IMR-90 (cell line): ENCODE results near the gene MAP1LC3B2. TPM values are rescaled to one million over a fixed set of nuclear protein-coding genes. Genes with fewer than 3 reads are reported as not detected.
A peak's percentile ranks its signal among the peaks of the same experiment; 100 is the strongest.

Experiments used
- ATAC-seq: fragments of 200-7000 bp; cut with Tn5 transposase; 2 replicates; pipeline ENCODE4 v1.9.1; 2020; ENCODE audit warnings: low read depth, mild to moderate bottlenecking, moderate library complexity
- BruUV-seq: library from RNA; stranded (reverse); fragments of 400-500 nt; replicated peaks from 2 replicates; lab custom pipeline; 2021; lab: Mats Ljungman, UMichigan
- CTCF ChIA-PET: fragments of 300-600 bp; formaldehyde crosslinking; extraction: SDS; loops from one replicate; lab custom pipeline; 2021; ENCODE audit warnings: antibody characterized with exemption; lab: Yijun Ruan, JAX
- POLR2A ChIA-PET: fragments of 300-600 bp; sonication (Branson Sonifier 250); formaldehyde crosslinking; loops from one replicate; lab custom pipeline; 2022; ENCODE audit warnings: antibody characterized with exemption; ENCODE audit not compliant: unreplicated experiment; lab: Charles Lee
- DNase-seq: peaks from one replicate; pipeline ENCODE4 v3.0.0; 2013
- H2AFZ ChIP-seq: replicated peaks from 2 replicates; pipeline ENCODE3; 2013; ENCODE audit warnings: low read length, mild to moderate bottlenecking; ENCODE audit not compliant: poor library complexity
- H2AK5ac ChIP-seq: 2 replicates; pipeline ENCODE4 v1.6.1; 2013; ENCODE audit warnings: low read depth, low read length, inconsistent platforms
- H2AK9ac ChIP-seq: replicated peaks from 2 replicates; pipeline ENCODE3; 2013; ENCODE audit warnings: mild to moderate bottlenecking, low read depth, low read length, moderate library complexity; ENCODE audit not compliant: poor library complexity
- H2BK120ac ChIP-seq: 2 replicates; pipeline ENCODE4 v1.6.1; 2013; ENCODE audit warnings: low read depth, low read length, inconsistent platforms
- H2BK15ac ChIP-seq: 3 replicates; pipeline ENCODE4 v1.6.1; 2013; ENCODE audit warnings: low read depth, low read length, inconsistent platforms
- H2BK20ac ChIP-seq: 2 replicates; pipeline ENCODE4 v1.6.1; 2013; ENCODE audit warnings: low read depth, mild to moderate bottlenecking, inconsistent platforms, low read length, moderate library complexity
- H2BK5ac ChIP-seq: 2 replicates; pipeline ENCODE4 v1.6.1; 2013; ENCODE audit warnings: mild to moderate bottlenecking, low read depth, low read length, inconsistent platforms; ENCODE audit not compliant: poor library complexity, severe bottlenecking
- H3K14ac ChIP-seq: replicated peaks from 2 replicates; pipeline ENCODE4 v1.6.1; 2013; ENCODE audit warnings: low read depth, low read length, inconsistent platforms
- H3K18ac ChIP-seq: 2 replicates; pipeline ENCODE4 v1.6.1; 2013; ENCODE audit warnings: low read depth, low read length, control low read depth
- H3K23ac ChIP-seq: 2 replicates; pipeline ENCODE4 v1.6.1; 2013; ENCODE audit warnings: low read depth, low read length, inconsistent platforms
- H3K27ac ChIP-seq: 2 replicates; pipeline ENCODE4 v1.5.1; 2013; ENCODE audit warnings: mild to moderate bottlenecking, control low read depth, low read length; ENCODE audit not compliant: insufficient read depth
- H3K27me3 ChIP-seq: 2 replicates; pipeline ENCODE4 v1.6.1; 2013; ENCODE audit warnings: low read length; ENCODE audit not compliant: control insufficient read depth, insufficient read depth
- H3K36me3 ChIP-seq: 2 replicates; pipeline ENCODE4 v1.6.1; 2013; ENCODE audit warnings: low read length, mixed read lengths; ENCODE audit not compliant: control insufficient read depth, insufficient read depth
- H3K4ac ChIP-seq: 2 replicates; pipeline ENCODE4 v1.6.1; 2013; ENCODE audit warnings: low read depth, low read length, inconsistent platforms
- H3K4me1 ChIP-seq: 2 replicates; pipeline ENCODE4 v1.6.1; 2013; ENCODE audit warnings: low read length, mixed read lengths; ENCODE audit not compliant: control insufficient read depth, insufficient read depth
- H3K4me2 ChIP-seq: 2 replicates; pipeline ENCODE4 v1.6.1; 2013; ENCODE audit warnings: low read depth, mild to moderate bottlenecking, control low read depth, low read length, moderate library complexity
- H3K4me3 ChIP-seq: 2 replicates; pipeline ENCODE4 v1.5.1; 2013; ENCODE audit warnings: low read depth, mild to moderate bottlenecking, control low read depth, low read length, moderate library complexity; ENCODE audit not compliant: insufficient read depth
- H3K56ac ChIP-seq: 2 replicates; pipeline ENCODE4 v1.6.1; 2013; ENCODE audit warnings: low read length, inconsistent platforms; ENCODE audit not compliant: insufficient read depth; ENCODE audit errors: extremely low read depth
- H3K79me1 ChIP-seq, 2 experiments: 2 replicates each; pipeline ENCODE4 v1.6.1; 2013; ENCODE audit warnings: low read length in 2 of 2, inconsistent platforms in 1 of 2, low read depth in 1 of 2
- H3K9ac ChIP-seq: 2 replicates; pipeline ENCODE4 v1.6.1; 2013; ENCODE audit warnings: low read depth, low read length, control low read depth
- H3K9me1 ChIP-seq: 2 replicates; pipeline ENCODE4 v1.6.1; 2013; ENCODE audit warnings: low read length, inconsistent platforms; ENCODE audit not compliant: insufficient read depth
- H3K9me3 ChIP-seq: 2 replicates; pipeline ENCODE4 v1.6.1; 2013; ENCODE audit warnings: low read length; ENCODE audit not compliant: control insufficient read depth, insufficient read depth
- H4K20me1 ChIP-seq: 2 replicates; pipeline ENCODE4 v1.6.1; 2013; ENCODE audit warnings: low read length, inconsistent platforms; ENCODE audit not compliant: insufficient read depth
- H4K5ac ChIP-seq: 2 replicates; pipeline ENCODE4 v1.6.1; 2013; ENCODE audit warnings: mild to moderate bottlenecking, low read depth, low read length, control low read depth
- H4K8ac ChIP-seq, 2 experiments: 2 replicates each; pipeline ENCODE4 v1.6.1; 2013; ENCODE audit warnings: low read depth in 2 of 2, low read length in 2 of 2, control low read depth in 1 of 2, inconsistent platforms in 1 of 2
- H4K91ac ChIP-seq: 2 replicates; pipeline ENCODE4 v1.6.1; 2013; ENCODE audit warnings: low read depth, low read length, inconsistent platforms; ENCODE audit not compliant: insufficient read depth
- CEBPB ChIP-seq: IDR thresholded peaks from 2 replicates; pipeline ENCODE4 v1.6.1; 2012; ENCODE audit warnings: low read depth, low read length, improper control_type of control experiment
- CHD1 ChIP-seq: IDR thresholded peaks from 2 replicates; pipeline ENCODE4 v1.6.1; 2012; ENCODE audit warnings: low read depth, low read length, improper control_type of control experiment
- CTCF ChIP-seq: conservative IDR thresholded peaks from 2 replicates; pipeline ENCODE4 v1.5.1; 2012; ENCODE audit warnings: mild to moderate bottlenecking, low read depth, low read length, improper control_type of control experiment
- MAZ ChIP-seq: IDR thresholded peaks from 2 replicates; pipeline ENCODE4 v1.6.1; 2012; ENCODE audit warnings: low read depth, mild to moderate bottlenecking, low read length, improper control_type of control experiment, moderate library complexity, borderline replicate concordance
- MXI1 ChIP-seq: IDR thresholded peaks from 2 replicates; pipeline ENCODE4 v1.6.1; 2012; ENCODE audit warnings: low read depth, mild to moderate bottlenecking, low read length, moderate library complexity, borderline replicate concordance
- NFE2L2 ChIP-seq: fragments of 150-350 bp; IDR thresholded peaks from 2 replicates; pipeline ENCODE4 v1.6.1; 2016; ENCODE audit warnings: low read depth, mild to moderate bottlenecking, low read length
- POLR2A ChIP-seq: IDR thresholded peaks from 2 replicates; pipeline ENCODE4 v1.6.1; 2012; ENCODE audit warnings: mild to moderate bottlenecking, low read depth, low read length
- RAD21 ChIP-seq: IDR thresholded peaks from 2 replicates; pipeline ENCODE4 v1.6.1; 2012; ENCODE audit warnings: low read length, improper control_type of control experiment
- RCOR1 ChIP-seq: IDR thresholded peaks from 2 replicates; pipeline ENCODE4 v1.6.1; 2012; ENCODE audit warnings: mild to moderate bottlenecking, low read length, improper control_type of control experiment; ENCODE audit not compliant: insufficient replicate concordance
- RFX5 ChIP-seq: IDR thresholded peaks from 2 replicates; pipeline ENCODE4 v1.8.0; 2012; ENCODE audit warnings: low read depth, mild to moderate bottlenecking, low read length, moderate library complexity
- SMC3 ChIP-seq: fragments of 150-350 bp; IDR thresholded peaks from 2 replicates; pipeline ENCODE4 v1.6.1; 2016; ENCODE audit warnings: low read depth, mild to moderate bottlenecking, antibody characterized with exemption, low read length, moderate library complexity
- WGBS, 2 experiments: methylation state at CpG; one replicate each; pipeline versions ENCODE4 v1.1.5 to v1.1.7; 2013; ENCODE audit warnings: missing lambda C conversion rate in 2 of 2; ENCODE audit not compliant: insufficient read length in 1 of 2; ENCODE audit errors: extremely low coverage in 2 of 2; 5-methylcytosine and 5-hydroxymethylcytosine counted together
- dilution Hi-C: fragments of 300-500 bp; cut with HindIII; formaldehyde crosslinking; loops from one replicate; pipeline ENCODE4 v1.14.3; 2018; ENCODE audit warnings: low sequenced_read_pairs; ENCODE audit not compliant: unreplicated experiment
- in situ Hi-C: fragments of 300-500 bp; cut with MboI; formaldehyde crosslinking; loops from 3 replicates; pipeline ENCODE4 v1.14.3; 2019; ENCODE audit warnings: low sequenced_read_pairs, inconsistent platforms, mixed read lengths
- intact Hi-C: fragments of 100-400 bp; cut with micrococcal nuclease; formaldehyde crosslinking; loops from 2 replicates; pipeline ENCODE4 v1.10.0; 2022
- polyA plus RNA-seq, 3 experiments: library from polyadenylated mRNA; depleted of rRNA; stranded (reverse); fragments of >200 nt; gene quantifications; 2 replicates each; pipeline ENCODE4 v1.2.3, GENCODE V29; 2012; ENCODE audit warnings: low replicate concordance in 1 of 3
- total RNA-seq: library from RNA; depleted of rRNA; stranded (reverse); fragments of >200 nt; gene quantifications from 2 replicates; pipeline ENCODE4 v1.2.3, GENCODE V29; 2012
- TF ChIP-seq, protein P1 (sequence below): fragments of 150-350 bp; IDR thresholded peaks from 2 replicates; pipeline ENCODE4 v1.6.1; 2016; ENCODE audit warnings: low read depth, mild to moderate bottlenecking, low read length, moderate library complexity, borderline replicate concordance

Gene MAP1LC3B2
- total and polyA plus RNA-seq, 2 of the 4 experiments (the other 2 are of a cell fraction): 1.4 TPM; not detected in 1

GRCh38 chr12:116620124-116620491 lies 60.9 kb downstream of the MAP1LC3B2 start:
- Histone ChIP-seq H3K9me3 (peaks cover 9% of the 10 kb centered on the region), H3K27ac (no peak overlapping the region), H2BK20ac (no peak overlapping the region), H3K56ac (no peak overlapping the region), H3K9ac (no peak overlapping the region), H3K4me1 (no peaks in the 10 kb centered on the region), H4K5ac (no peak overlapping the region), H4K20me1 (no peaks in the 10 kb centered on the region), H3K9me1 (no peaks in the 10 kb centered on the region), H3K4me2 (no peak overlapping the region), H3K23ac (no peak overlapping the region), H4K8ac (no peak overlapping the region), H2BK15ac (no peak overlapping the region), H2AK9ac (no peak overlapping the region), H3K36me3 (no peaks in the 10 kb centered on the region), H2AK5ac (no peak overlapping the region), H4K91ac (no peak overlapping the region), H3K4me3 (no peak overlapping the region), H3K18ac (no peak overlapping the region), H2BK120ac (no peak overlapping the region), H2AFZ (peak overlapping the region; percentile 1), H3K79me1 (no peaks in the 10 kb centered on the region), H3K14ac (no peak overlapping the region), H2BK5ac (no peak overlapping the region), H3K27me3 (peaks cover 30% of the 10 kb centered on the region), H3K4ac (no peak overlapping the region)
- in situ Hi-C loops: no loop called here
- dilution Hi-C loops: no loop called here
- no peak for ATAC-seq
- DNase-seq: no peak
- BruUV-seq: no TSS peak
- no peak for TF ChIP-seq SMC3
- TF ChIP-seq NFE2L2: no peak
- TF ChIP-seq CHD1: no peak
- no peak for TF ChIP-seq POLR2A
- TF ChIP-seq RAD21: no peak
- TF ChIP-seq CEBPB: no peak
- TF ChIP-seq CTCF: no peak
- TF ChIP-seq RFX5: no peak
- TF ChIP-seq, protein P1, sequence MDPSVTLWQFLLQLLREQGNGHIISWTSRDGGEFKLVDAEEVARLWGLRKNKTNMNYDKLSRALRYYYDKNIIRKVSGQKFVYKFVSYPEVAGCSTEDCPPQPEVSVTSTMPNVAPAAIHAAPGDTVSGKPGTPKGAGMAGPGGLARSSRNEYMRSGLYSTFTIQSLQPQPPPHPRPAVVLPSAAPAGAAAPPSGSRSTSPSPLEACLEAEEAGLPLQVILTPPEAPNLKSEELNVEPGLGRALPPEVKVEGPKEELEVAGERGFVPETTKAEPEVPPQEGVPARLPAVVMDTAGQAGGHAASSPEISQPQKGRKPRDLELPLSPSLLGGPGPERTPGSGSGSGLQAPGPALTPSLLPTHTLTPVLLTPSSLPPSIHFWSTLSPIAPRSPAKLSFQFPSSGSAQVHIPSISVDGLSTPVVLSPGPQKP: no peak
- no peak for TF ChIP-seq MAZ
- TF ChIP-seq MXI1: no peak
- TF ChIP-seq RCOR1: no peak
- ChIA-PET POLR2A (no interaction called here), CTCF (no interaction called here)
- intact Hi-C loops: no loop called here
- WGBS, 2 experiments: no CpG with 5 or more reads among the region's 3 CpGs
